Panc1 (cell line): Measurements from ENCODE around the gene GRIN1. TPM values are rescaled to one million over a fixed set of nuclear protein-coding genes. Genes with fewer than 3 reads are reported as not detected.

ENCODE experiments used
- ATAC-seq: fragments of 200-7000 bp; cut with Tn5 transposase; 2 replicates; pipeline ENCODE4 v1.9.1; 2020; ENCODE audit warnings: mild to moderate bottlenecking, moderate library complexity
- BruUV-seq: library from RNA; stranded (reverse); fragments of 400-500 nt; replicated peaks from 2 replicates; lab custom pipeline; 2021; lab: Mats Ljungman, UMichigan
- CTCF ChIA-PET: fragments of 300-600 bp; sonication (Branson Sonifier 250); formaldehyde crosslinking; loops from one replicate; lab custom pipeline; 2022; ENCODE audit warnings: antibody characterized with exemption; lab: Charles Lee
- POLR2A ChIA-PET: fragments of 300-600 bp; sonication (Branson Sonifier 250); formaldehyde crosslinking; loops from one replicate; lab custom pipeline; 2022; ENCODE audit warnings: antibody characterized with exemption; lab: Charles Lee
- DNase-seq: peaks from one replicate; pipeline ENCODE4 v3.0.0-alpha.2; 2010; ENCODE audit warnings: low read depth, low spot score
- H3K27ac ChIP-seq: 2 replicates; pipeline ENCODE4 v1.5.1; 2011; ENCODE audit warnings: mild to moderate bottlenecking, low read length, inconsistent platforms
- H3K27me3 ChIP-seq: fragments of 200-500 bp; sonication (Bioruptor generic); 2 replicates; pipeline ENCODE4 v1.6.0; 2014; ENCODE audit warnings: low read length, inconsistent platforms; ENCODE audit not compliant: control insufficient read depth, insufficient read depth
- H3K36me3 ChIP-seq: fragments of 200-500 bp; sonication (Bioruptor generic); 2 replicates; pipeline ENCODE4 v1.5.1; 2014; ENCODE audit warnings: inconsistent platforms, mild to moderate bottlenecking, low read length, moderate library complexity; ENCODE audit not compliant: control insufficient read depth, insufficient read depth
- H3K4me1 ChIP-seq: 2 replicates; pipeline ENCODE4 v1.5.1; 2011; ENCODE audit warnings: inconsistent platforms, mild to moderate bottlenecking, low read length, moderate library complexity; ENCODE audit not compliant: control insufficient read depth, insufficient read depth
- H3K4me3 ChIP-seq, 2 experiments: 2 replicates each; pipeline ENCODE4 v1.5.1; 2011 to 2012; ENCODE audit warnings: low read depth in 2 of 2, low read length in 2 of 2, mild to moderate bottlenecking in 2 of 2, inconsistent platforms in 1 of 2, moderate library complexity in 1 of 2
- H3K9me3 ChIP-seq: fragments of 200-500 bp; sonication (Bioruptor generic); 2 replicates; pipeline ENCODE4 v1.5.1; 2014; ENCODE audit warnings: low read depth, mild to moderate bottlenecking, inconsistent platforms, low read length, moderate library complexity; ENCODE audit not compliant: control insufficient read depth, insufficient read depth
- POLR2AphosphoS5 ChIP-seq: IDR thresholded peaks from 2 replicates; pipeline ENCODE4 v1.6.1; 2012; ENCODE audit warnings: mild to moderate bottlenecking, low read depth, low read length, moderate library complexity
- SIN3A ChIP-seq: IDR thresholded peaks from 2 replicates; pipeline ENCODE4 v1.6.1; 2012; ENCODE audit warnings: low read depth, mild to moderate bottlenecking, low read length, moderate library complexity, borderline replicate concordance; ENCODE audit not compliant: insufficient read depth
- TCF7L2 ChIP-seq: IDR thresholded peaks from 2 replicates; pipeline ENCODE4 v1.6.1; 2011; ENCODE audit warnings: mild to moderate bottlenecking, low read depth, low read length, inconsistent platforms
- in situ Hi-C: cut with HindIII; loops from 2 replicates; pipeline ENCODE4 v1.10.0; 2016; ENCODE audit warnings: low sequenced_read_pairs, low pct_unique_long_range_greater_than_20kb
- intact Hi-C: fragments of 100-400 bp; cut with micrococcal nuclease; formaldehyde crosslinking; loops from one replicate; pipeline ENCODE4 v1.10.0; 2022; ENCODE audit not compliant: unreplicated experiment
- total RNA-seq: library from RNA; stranded (reverse); gene quantifications from one replicate; pipeline ENCODE4 v1.2.1, GENCODE V29; 2021; ENCODE audit not compliant: unreplicated experiment
- TF ChIP-seq, protein P1 (sequence below): fragments of 450-650 bp; IDR thresholded peaks from 2 replicates; pipeline ENCODE4 v1.5.1; 2017; ENCODE audit warnings: mild to moderate bottlenecking
- TF ChIP-seq, protein P2 (sequence below), 2 experiments: IDR thresholded peaks; 2 replicates each; pipeline ENCODE4 v1.6.1; 2011 to 2012; ENCODE audit warnings: low read depth in 2 of 2, control low read depth in 1 of 2, low read length in 1 of 2, mild to moderate bottlenecking in 1 of 2, moderate library complexity in 1 of 2; ENCODE audit not compliant: insufficient read depth in 1 of 2

Gene GRIN1
- total RNA-seq, 1 experiment from 2014 or later: 4.9 TPM

DNA sequence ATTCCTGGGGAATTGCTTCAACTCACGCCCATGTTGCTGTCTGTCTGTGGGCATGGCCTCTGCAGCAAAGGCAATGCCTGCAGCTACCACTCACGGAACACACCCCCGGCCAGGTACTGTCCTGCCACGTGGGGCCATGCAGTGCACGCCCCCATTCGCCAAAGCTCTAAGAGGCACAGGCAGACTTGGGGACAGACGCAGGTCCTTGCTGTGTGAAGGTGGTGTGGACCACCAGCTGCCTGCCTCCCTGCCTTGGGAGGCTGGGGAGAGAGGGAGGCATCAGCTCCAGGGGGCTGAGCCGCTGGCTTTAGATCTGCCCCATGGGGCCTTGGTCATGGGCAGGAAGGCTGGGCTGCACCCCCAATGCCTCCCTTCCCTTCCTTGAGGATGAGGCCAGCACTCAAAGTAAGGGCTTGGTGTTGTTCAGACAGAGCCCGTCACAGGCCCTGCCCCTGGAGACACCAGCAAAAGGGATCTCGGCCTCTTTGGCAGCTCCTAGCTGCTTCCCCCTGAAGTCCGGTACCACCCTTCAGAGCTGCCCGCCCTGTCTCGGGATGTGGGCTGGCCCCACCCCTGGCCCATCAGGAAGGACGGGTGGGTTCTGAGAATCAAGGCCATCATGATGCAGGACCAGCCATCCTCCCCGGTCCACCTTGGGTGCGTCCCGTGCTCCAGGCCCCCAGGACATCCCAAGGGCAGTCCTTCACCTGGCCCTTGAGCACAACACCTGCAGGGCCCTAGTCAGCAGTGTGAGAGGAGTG lies 2.3 kb downstream of the GRIN1 start:
- Histone ChIP-seq H3K4me3 (no peak overlapping the region), H3K36me3 (no peaks in the 10 kb centered on the region), H3K9me3 (no peaks in the 10 kb centered on the region), H3K27ac (no peak overlapping the region), H3K27me3 (no peaks in the 10 kb centered on the region), H3K4me1 (no peaks in the 10 kb centered on the region)
- ATAC-seq (no peak), DNase-seq (no peak)
- in situ Hi-C loops: no loop called here
- intact Hi-C loops: no loop called here
- no TSS peak for BruUV-seq
- TF ChIP-seq TCF7L2 (no peak), SIN3A (no peak), POLR2AphosphoS5 (no peak)
- TF ChIP-seq, protein P1, sequence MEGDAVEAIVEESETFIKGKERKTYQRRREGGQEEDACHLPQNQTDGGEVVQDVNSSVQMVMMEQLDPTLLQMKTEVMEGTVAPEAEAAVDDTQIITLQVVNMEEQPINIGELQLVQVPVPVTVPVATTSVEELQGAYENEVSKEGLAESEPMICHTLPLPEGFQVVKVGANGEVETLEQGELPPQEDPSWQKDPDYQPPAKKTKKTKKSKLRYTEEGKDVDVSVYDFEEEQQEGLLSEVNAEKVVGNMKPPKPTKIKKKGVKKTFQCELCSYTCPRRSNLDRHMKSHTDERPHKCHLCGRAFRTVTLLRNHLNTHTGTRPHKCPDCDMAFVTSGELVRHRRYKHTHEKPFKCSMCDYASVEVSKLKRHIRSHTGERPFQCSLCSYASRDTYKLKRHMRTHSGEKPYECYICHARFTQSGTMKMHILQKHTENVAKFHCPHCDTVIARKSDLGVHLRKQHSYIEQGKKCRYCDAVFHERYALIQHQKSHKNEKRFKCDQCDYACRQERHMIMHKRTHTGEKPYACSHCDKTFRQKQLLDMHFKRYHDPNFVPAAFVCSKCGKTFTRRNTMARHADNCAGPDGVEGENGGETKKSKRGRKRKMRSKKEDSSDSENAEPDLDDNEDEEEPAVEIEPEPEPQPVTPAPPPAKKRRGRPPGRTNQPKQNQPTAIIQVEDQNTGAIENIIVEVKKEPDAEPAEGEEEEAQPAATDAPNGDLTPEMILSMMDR: no peak
- TF ChIP-seq, protein P2, sequence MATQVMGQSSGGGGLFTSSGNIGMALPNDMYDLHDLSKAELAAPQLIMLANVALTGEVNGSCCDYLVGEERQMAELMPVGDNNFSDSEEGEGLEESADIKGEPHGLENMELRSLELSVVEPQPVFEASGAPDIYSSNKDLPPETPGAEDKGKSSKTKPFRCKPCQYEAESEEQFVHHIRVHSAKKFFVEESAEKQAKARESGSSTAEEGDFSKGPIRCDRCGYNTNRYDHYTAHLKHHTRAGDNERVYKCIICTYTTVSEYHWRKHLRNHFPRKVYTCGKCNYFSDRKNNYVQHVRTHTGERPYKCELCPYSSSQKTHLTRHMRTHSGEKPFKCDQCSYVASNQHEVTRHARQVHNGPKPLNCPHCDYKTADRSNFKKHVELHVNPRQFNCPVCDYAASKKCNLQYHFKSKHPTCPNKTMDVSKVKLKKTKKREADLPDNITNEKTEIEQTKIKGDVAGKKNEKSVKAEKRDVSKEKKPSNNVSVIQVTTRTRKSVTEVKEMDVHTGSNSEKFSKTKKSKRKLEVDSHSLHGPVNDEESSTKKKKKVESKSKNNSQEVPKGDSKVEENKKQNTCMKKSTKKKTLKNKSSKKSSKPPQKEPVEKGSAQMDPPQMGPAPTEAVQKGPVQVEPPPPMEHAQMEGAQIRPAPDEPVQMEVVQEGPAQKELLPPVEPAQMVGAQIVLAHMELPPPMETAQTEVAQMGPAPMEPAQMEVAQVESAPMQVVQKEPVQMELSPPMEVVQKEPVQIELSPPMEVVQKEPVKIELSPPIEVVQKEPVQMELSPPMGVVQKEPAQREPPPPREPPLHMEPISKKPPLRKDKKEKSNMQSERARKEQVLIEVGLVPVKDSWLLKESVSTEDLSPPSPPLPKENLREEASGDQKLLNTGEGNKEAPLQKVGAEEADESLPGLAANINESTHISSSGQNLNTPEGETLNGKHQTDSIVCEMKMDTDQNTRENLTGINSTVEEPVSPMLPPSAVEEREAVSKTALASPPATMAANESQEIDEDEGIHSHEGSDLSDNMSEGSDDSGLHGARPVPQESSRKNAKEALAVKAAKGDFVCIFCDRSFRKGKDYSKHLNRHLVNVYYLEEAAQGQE (IDR thresholded peaks at IDR 0.05; ENCODE audit: insufficient read depth in 1 of 2, low read depth in 2 of 2, low read length in 1 of 2): no peak
- POLR2A ChIA-PET: no interaction called here
- CTCF ChIA-PET: interaction anchor here (0.6 kb wide), 1 partner anchor 17 kb away, joined by 4 read pairs; no protein-coding TSS in a partner anchor

DNA sequence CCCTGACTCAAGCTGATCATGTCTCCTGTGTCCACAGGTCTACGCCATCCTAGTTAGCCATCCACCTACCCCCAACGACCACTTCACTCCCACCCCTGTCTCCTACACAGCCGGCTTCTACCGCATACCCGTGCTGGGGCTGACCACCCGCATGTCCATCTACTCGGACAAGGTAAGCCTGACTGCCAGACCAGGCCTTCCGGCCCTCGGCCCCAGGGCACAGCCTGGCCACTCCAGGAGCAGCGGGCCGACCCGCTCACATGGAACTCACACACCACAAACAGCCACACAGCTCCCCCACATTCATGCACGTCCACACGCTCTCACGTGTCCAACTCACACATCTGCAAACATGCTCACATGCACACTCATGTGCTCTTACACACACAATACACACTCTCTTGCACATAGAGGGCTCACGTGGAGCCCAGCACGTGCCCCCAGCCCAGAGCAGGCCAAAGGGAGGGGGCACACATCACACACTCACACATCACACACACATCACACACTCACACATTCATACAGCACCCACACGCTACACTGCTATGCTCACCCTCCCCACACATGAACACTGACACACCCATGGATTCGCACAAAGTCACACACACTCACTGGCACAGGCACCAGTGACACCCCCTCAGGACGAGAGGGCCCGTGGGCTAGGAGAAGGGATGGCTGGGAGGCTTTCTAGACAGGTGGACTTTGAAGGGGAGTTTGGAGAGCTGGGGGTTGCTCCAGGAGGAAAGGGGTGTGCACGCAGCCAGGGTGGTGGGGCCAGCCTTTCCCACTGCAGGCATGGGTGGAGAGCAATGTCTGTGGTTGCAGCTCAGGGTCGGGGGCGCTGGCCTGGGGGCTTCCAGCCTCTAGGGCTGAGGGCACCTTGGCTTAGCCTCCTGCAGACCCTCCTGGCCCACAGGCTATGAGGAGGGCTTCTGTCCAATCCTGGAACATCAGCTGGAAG lies 3.3 kb downstream of the GRIN1 start:
- no peaks in the 10 kb centered on the region for H3K9me3 ChIP-seq
- no peaks in the 10 kb centered on the region for H3K36me3 ChIP-seq
- no peaks in the 10 kb centered on the region for H3K4me1 ChIP-seq
- DNase-seq (no peak), ATAC-seq (no peak)
- H3K27ac ChIP-seq: no peak overlapping the region
- intact Hi-C loops (no loop called here), in situ Hi-C loops (no loop called here)
- TF ChIP-seq, protein P1: no peak
- no peak for TF ChIP-seq TCF7L2
- no peak for TF ChIP-seq SIN3A
- TF ChIP-seq, protein P2 (IDR thresholded peaks at IDR 0.05; ENCODE audit: insufficient read depth in 1 of 2, low read depth in 2 of 2, low read length in 1 of 2): no peak
- POLR2A ChIA-PET: no interaction called here
- H3K4me3 ChIP-seq: no peak overlapping the region
- CTCF ChIA-PET: no interaction called here
- H3K27me3 ChIP-seq: no peaks in the 10 kb centered on the region
- BruUV-seq: no TSS peak
